Stomach (tissue), 4 donors: ENCODE measurements around the gene SCMH1.

Experiments
- CTCF ChIP-seq, 7 experiments: fragments of 450-650 bp in 4 of 7; fragments of 200-600 bp in 3 of 7; sonication (generic) in 3 of 7; IDR thresholded peaks; one replicate each; pipeline ENCODE4 v1.5.1; 2016 to 2019; ENCODE audit warnings: antibody characterized with exemption in 7 of 7, control low read depth in 2 of 7, mild to moderate bottlenecking in 1 of 7
- EP300 ChIP-seq: sonication (generic); formaldehyde crosslinking; IDR thresholded peaks from one replicate; pipeline ENCODE4 v1.6.1; 2017; ENCODE audit warnings: antibody characterized with exemption

- TF ChIP-seq CTCF (IDR thresholded peaks at IDR 0.05) (no peak), EP300 (no peak)
Observed at GRCh38 chr1:41169066-41169798, 72.9 kb downstream of the SCMH1 start.
